Measurements from ENCODE around the gene DGUOK.
"Not testable (repeated sequence)": the region's sequence is repeated elsewhere in the genome, so short reads cannot be mapped to it uniquely, and the experiment has no call there.

Gene DGUOK

DNA sequence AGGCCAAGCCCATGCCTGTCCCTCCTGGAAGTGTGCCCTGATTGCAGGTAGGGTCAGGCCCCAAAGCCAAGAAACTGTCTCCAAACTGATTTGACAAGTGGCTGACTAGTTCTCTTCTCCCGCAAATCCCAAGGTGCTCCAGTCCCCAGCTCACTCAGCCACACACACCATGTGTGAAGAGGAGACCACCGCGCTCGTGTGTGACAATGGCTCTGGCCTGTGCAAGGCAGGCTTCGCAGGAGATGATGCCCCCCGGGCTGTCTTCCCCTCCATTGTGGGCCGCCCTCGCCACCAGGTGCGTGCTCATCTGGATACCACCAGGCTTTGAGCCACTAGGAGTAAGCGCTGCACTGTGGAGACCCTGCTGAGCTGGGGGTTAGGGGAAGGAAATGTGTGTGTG lies 25.5 kb upstream of the DGUOK start:
- DNase-seq (ENCODE audit: low spot score) = no peak

DNA sequence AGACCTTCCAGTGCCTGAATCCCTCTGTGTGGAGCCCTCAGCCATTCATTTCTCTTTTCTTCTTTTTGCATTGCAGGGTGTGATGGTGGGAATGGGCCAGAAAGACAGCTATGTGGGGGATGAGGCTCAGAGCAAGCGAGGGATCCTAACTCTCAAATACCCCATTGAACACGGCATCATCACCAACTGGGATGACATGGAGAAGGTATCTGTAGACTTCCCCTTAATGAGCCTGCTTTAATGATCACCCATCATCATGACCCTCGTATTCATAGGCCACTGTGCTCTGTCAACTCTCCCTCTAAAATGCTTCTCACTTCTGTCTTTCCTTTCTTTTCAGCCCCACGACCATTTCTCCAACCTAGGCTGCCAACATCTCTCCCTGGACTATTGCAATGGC lies 24.4 kb upstream of the DGUOK start:
- no peak for DNase-seq (ENCODE audit: low spot score)

DNA sequence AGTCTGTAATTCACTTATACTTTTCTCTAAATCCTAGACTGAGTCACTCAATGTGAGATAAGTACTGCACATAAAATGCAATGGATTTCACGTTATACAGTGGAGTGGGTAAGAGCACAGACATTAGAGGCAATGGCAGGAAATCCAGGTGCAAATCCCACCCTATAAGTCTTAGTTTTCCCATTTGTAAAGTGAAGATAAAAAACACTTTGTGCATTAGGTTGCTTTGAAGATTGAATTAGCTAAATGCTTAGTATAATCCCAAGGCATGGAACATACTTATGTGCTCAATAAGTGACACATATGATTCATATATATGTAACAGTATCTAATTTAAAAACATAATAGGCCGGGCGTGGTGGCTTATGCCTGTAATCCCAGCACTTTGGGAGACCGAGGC lies 23.4 kb upstream of the DGUOK start:
- no peak for DNase-seq (ENCODE audit: low spot score)

DNA sequence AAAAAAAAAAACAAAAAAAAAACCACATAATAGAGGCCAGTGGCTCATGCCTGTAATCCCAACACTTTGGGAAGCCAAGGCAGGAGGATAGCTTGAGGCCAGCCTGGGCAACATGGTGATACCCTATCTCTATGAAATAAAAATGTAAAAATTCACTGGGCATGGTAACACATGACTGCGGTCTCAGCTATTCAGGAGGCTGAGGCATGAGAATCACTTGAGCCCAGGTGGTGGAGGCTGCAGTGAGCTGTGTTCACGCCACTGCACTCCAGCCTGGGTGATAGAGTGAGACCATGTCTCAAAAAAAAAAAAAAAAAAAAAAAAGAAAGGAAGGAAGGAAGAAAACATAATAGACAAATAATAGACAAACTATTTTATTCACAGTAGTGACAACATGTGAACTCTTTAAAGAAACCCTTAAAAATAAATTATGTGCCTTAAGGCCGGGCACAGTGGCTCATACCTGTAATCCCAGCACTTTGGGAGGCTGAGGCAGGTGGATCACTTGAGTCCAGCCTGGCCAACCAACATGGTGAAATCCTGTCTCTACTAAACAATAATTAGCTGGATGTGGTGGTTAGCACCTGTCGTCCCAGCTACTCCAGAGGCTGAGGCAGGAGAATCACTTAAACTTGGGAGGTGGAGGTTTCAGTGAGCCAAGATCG lies 22.6 kb upstream of the DGUOK start:
- DNase-seq (ENCODE audit: low spot score) = not testable (repeated sequence)

GRCh38 chr2:73904952-73905351 lies 21.7 kb upstream of the DGUOK start:
- DNase-seq (ENCODE audit: low spot score) = no peak

DNA sequence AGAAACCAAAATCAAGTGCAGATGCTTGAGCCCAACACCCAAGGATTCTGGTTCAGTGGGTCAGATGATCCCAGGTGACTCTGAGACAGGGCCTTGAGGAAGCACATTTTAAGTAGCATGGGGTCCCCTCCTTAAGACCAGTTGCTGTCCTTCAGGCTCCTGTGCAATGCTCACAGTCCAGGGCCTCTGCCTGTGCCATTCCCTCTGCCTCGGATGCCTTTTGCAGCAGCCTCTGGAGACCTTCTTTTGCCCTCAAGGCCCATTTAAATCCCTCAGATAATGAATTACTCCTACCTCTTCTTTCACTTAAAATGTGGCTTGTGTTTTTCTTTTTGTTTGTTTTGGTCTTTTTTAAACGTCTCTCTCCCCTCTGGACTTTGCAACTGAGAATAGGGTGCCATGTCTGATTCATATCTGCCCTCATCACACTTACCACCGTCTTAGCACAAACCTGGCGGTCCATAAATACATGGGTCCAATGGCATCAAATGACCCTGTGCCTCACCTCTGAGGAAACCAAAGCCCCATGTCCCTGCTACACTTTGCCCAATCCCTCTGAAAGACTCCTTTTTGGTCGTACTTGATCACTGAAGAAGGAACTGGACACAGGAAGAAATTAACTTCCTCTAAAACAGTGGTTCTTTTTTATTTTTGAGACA lies 19.7 kb upstream of the DGUOK start:
- no peak for DNase-seq (ENCODE audit: low spot score)

DNA sequence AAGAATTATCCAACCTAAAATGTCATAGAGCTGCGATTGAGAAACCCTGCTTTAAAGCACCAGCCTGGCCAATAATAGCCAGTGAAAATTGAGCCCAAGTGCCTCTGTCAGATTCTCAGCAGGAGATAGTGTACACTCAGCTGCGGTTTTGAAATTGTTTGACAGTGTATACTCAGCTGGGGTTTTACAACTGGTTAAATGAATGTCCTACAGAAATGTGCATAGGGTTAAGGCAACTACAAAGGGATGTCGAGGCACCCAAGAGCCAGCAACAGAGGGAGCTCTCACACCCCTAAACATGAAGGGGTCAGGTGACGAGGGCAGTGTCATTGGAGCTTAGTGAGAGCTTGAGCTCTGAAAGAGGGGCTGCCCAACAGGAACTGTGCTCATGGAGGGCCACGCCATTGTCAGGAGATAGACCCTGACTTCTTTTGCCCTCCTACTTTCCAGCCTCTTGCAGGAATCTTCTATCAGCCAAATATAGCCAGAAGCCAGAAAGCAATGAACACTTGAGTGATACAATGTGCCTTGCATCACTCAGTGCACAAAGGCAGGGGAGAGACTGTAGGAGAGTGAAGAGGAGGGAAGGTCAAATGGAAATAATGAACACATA lies 18.7 kb upstream of the DGUOK start:
- peak; percentile 53 for DNase-seq (ENCODE audit: low spot score)

GRCh38 chr2:73908689-73909652 lies 17.7 kb upstream of the DGUOK start:
- no peak for DNase-seq (ENCODE audit: low spot score)

DNA sequence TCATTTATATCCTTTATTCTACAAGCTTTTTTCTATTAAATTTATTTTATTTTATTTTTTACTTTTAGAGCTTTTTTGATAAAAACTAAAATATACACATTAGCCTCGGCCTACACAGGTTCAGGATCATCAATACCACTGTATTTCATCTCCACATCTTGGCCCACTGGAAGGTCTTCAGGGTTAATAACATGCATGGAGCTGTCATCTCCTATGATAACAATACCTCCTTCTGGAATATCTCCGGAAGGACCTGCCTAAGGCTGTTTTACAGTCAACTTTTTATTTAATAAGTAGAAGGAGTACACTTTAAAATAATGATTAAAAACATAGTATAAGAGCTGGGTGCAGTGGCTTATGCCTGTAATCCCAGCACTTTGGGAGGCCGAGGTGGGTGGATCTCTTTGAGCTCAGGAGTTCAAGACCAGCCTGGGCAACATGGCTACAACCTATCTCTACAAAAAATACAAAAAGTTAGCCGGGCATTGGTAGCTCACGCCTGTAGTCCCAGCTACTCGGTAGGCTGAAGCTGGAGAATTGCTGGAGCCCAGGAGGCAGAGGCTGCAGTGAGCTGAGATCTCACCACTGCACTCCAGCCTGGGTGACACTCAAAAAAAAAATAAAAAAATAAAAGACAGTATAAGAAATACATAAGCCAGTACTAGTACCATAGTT lies 15.7 kb upstream of the DGUOK start:
- no peak for DNase-seq (ENCODE audit: low spot score)

DNA sequence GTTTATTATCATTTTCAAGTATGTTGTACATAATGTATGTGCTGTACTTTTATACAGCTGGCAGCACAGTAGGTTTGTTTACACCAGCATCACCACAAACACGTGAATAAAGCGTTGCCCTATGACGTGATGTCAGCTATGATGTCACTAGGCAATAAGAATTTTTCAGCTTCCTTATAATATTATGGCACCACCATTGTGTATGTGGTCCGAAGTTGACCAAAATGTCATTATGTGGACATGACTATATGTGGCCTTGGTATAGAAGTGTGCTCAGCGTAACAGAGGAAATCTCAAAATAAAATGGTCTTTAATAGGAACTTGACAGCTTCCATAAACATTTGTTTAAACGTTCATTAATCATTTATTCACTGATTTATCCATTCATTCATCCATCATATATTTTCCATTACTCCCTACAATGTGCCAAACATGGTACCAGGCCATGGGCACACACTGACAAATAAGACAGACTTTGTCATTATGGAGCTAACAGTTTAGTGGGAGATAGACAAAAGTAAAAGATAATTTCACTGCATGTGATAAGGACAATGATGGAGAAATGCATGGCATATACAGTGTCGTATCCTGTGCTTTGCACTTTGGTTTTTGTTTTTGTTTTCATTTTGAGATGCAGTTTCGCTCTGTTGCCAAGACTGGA lies 15.0 kb upstream of the DGUOK start:
- DNase-seq (ENCODE audit: low spot score) = no peak

DNA sequence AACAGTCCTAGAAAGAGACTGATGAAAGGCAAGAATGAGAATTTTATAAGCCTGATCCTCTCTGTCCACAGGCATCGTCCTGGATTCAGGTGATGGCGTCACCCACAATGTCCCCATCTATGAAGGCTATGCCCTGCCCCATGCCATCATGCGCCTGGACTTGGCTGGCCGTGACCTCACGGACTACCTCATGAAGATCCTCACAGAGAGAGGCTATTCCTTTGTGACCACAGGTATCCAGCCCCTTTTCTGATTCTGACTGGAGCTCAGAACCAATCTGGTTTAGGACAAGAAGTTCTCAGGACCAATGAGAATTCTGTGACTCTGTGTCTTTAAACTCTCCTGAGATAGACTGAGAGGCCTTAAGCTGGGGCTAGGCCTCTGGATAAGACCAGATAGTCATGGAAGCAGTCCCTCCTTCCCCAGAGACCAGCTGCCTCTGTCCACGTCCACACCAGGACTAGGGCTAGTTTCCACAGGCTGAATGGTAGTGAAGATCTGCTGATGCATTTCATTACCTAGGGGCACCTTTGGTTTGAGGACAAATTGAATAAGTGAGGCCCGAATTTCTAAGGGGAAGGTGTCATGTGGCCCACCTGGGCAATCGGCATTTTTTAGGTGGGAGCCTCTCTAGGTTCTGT lies 13.1 kb upstream of the DGUOK start:
- DNase-seq (ENCODE audit: low spot score) = no peak

DNA sequence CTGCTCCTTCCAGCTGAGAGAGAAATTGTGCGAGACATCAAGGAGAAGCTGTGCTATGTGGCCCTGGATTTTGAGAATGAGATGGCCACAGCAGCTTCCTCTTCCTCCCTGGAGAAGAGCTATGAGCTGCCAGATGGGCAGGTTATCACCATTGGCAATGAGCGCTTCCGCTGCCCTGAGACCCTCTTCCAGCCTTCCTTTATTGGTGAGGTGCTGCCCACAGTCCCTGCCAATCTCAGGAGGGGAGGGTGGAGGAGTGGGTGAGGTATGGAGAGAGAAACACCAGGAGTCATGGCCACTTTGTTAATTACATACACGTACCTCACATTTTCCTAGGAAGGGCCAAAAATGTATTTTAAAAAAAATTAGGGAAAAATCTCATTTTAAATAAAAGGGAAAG lies 12.0 kb upstream of the DGUOK start:
- no peak for DNase-seq (ENCODE audit: low spot score)

DNA sequence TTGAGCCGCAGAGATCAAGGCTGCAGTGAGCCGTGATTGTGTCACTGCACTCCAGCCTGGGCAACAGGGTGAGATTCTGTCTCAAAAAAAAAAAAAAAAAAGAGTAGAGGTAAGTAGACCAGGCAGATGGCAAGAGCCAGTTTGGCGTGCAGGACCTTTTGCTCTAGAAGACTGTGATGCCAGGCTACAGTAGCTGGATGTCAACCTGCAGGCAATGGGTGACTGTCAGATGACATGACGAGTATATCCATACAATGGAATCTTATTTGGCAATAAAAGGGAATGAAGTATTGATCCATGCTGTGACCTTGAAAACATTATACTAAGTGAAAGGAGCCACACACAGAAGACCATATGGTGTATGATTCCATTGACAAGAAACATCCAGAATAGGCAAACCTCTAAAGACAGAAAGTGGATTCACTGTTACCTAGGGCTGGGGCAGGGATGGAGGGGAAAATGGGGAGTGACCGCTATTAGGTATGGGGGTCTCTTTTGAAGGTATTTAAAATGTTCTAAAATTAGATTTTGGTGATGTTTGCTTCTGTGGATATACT lies 11.2 kb upstream of the DGUOK start:
- no peak for DNase-seq (ENCODE audit: low spot score)

GRCh38 chr2:73916666-73917065 lies 10.0 kb upstream of the DGUOK start:
- no peak for DNase-seq (ENCODE audit: low spot score)

GRCh38 chr2:73917296-73917695 lies 9.4 kb upstream of the DGUOK start:
- DNase-seq (ENCODE audit: low spot score) = no peak

- DNase-seq (ENCODE audit: low spot score) = no peak
Observed at GRCh38 chr2:73917696-73918207, 8.9 kb upstream of the DGUOK start.

DNA sequence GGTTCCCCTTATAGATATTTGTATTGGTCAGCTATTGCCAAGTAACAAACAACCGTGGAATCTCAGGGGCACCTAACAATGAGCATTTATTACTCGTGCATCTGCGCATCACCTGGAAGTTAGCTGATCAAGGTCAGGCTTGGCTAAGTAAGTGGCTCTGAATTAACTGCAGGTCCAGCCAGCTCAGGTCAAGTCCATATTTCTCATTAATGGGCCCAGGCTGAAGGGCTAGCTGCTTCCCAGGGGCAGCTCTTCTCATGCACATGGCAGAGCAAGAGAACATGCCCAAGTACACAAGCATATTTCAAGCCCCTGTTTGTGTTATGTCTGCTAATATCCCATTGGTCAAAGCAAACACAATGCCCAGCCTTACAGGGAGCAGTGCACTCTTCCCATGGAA lies 7.8 kb upstream of the DGUOK start:
- no peak for DNase-seq (ENCODE audit: low spot score)

GRCh38 chr2:73919596-73920228 lies 7.0 kb upstream of the DGUOK start:
- no peak for DNase-seq (ENCODE audit: low spot score)
